Neuron (in vitro differentiated cells): ENCODE measurements around the gene PLCG1.

Source experiments
- H2AFZ ChIP-seq: one replicate; pipeline ENCODE4 v1.6.1; 2013; ENCODE audit warnings: low read depth, mild to moderate bottlenecking, inconsistent platforms, low read length, moderate library complexity
- H3K27me3 ChIP-seq: one replicate; pipeline ENCODE4 v1.6.1; 2013; ENCODE audit warnings: low read length; ENCODE audit not compliant: insufficient read depth
- H3K36me3 ChIP-seq: one replicate; pipeline ENCODE4 v1.6.1; 2013; ENCODE audit warnings: low read length; ENCODE audit not compliant: insufficient read depth
- H3K4me1 ChIP-seq: one replicate; pipeline ENCODE4 v1.6.1; 2013; ENCODE audit warnings: low read length; ENCODE audit not compliant: insufficient read depth
- H3K4me3 ChIP-seq: 2 replicates; pipeline ENCODE4 v1.5.1; 2013; ENCODE audit warnings: mild to moderate bottlenecking, low read length, moderate library complexity
- H3K9me3 ChIP-seq: one replicate; pipeline ENCODE4 v1.6.1; 2013; ENCODE audit warnings: low read length

The PLCG1 gene

GRCh38 chr20:41158082-41158625, 20.8 kb downstream of the PLCG1 start:
- H3K36me3 ChIP-seq: peaks cover 61% of the 10 kb centered on the region

GRCh38 chr20:41159547-41159946, 22.2 kb downstream of the PLCG1 start:
- H3K4me3 ChIP-seq: no peak overlapping the region
- no peak overlapping the region for H2AFZ ChIP-seq
- no peaks in the 10 kb centered on the region for H3K4me1 ChIP-seq
- H3K36me3 ChIP-seq: peaks cover 71% of the 10 kb centered on the region
- H3K27me3 ChIP-seq: no peaks in the 10 kb centered on the region
- no peaks in the 10 kb centered on the region for H3K9me3 ChIP-seq

More at GRCh38 chr20:41158082-41158625, 20.8 kb downstream of the PLCG1 start:
- Histone ChIP-seq H2AFZ (no peak overlapping the region), H3K4me1 (no peaks in the 10 kb centered on the region), H3K27me3 (no peaks in the 10 kb centered on the region), H3K4me3 (no peak overlapping the region), H3K9me3 (no peaks in the 10 kb centered on the region)

- H3K36me3 ChIP-seq: peaks cover 79% of the 10 kb centered on the region
- H3K4me3 ChIP-seq: no peak overlapping the region
- no peaks in the 10 kb centered on the region for H3K4me1 ChIP-seq
- H2AFZ ChIP-seq: no peak overlapping the region
- H3K9me3 ChIP-seq: no peaks in the 10 kb centered on the region
- no peaks in the 10 kb centered on the region for H3K27me3 ChIP-seq
Measured at GRCh38 chr20:41160686-41161085, 23.3 kb downstream of the PLCG1 start.

GRCh38 chr20:41161886-41162285, 24.5 kb downstream of the PLCG1 start:
- no peak overlapping the region for H2AFZ ChIP-seq
- H3K36me3 ChIP-seq: peaks cover 88% of the 10 kb centered on the region
- no peaks in the 10 kb centered on the region for H3K27me3 ChIP-seq
- no peak overlapping the region for H3K4me3 ChIP-seq
- no peaks in the 10 kb centered on the region for H3K9me3 ChIP-seq
- no peaks in the 10 kb centered on the region for H3K4me1 ChIP-seq

- no peak overlapping the region for H3K4me3 ChIP-seq
- H3K36me3 ChIP-seq: peaks cover 90% of the 10 kb centered on the region
- H3K27me3 ChIP-seq: no peaks in the 10 kb centered on the region
- no peaks in the 10 kb centered on the region for H3K9me3 ChIP-seq
- no peak overlapping the region for H2AFZ ChIP-seq
- no peaks in the 10 kb centered on the region for H3K4me1 ChIP-seq
Measured at GRCh38 chr20:41162396-41162795, 25.1 kb downstream of the PLCG1 start.

GRCh38 chr20:41163821-41164220, 26.5 kb downstream of the PLCG1 start:
- Histone ChIP-seq H2AFZ (no peak overlapping the region), H3K4me1 (no peaks in the 10 kb centered on the region), H3K4me3 (no peak overlapping the region), H3K36me3 (peaks cover 97% of the 10 kb centered on the region), H3K27me3 (no peaks in the 10 kb centered on the region), H3K9me3 (no peaks in the 10 kb centered on the region)

- H3K36me3 ChIP-seq: peaks cover 97% of the 10 kb centered on the region
- no peaks in the 10 kb centered on the region for H3K9me3 ChIP-seq
- no peak overlapping the region for H2AFZ ChIP-seq
- no peaks in the 10 kb centered on the region for H3K27me3 ChIP-seq
- no peak overlapping the region for H3K4me3 ChIP-seq
- H3K4me1 ChIP-seq: no peaks in the 10 kb centered on the region
Measured at GRCh38 chr20:41165001-41165882, 27.9 kb downstream of the PLCG1 start.

GRCh38 chr20:41166201-41167117, 29.1 kb downstream of the PLCG1 start:
- Histone ChIP-seq H3K36me3 (peaks cover 95% of the 10 kb centered on the region), H3K4me1 (no peaks in the 10 kb centered on the region), H3K4me3 (no peak overlapping the region), H3K27me3 (no peaks in the 10 kb centered on the region), H2AFZ (no peak overlapping the region), H3K9me3 (no peaks in the 10 kb centered on the region)

GRCh38 chr20:41167118-41167470, 29.8 kb downstream of the PLCG1 start:
- H2AFZ ChIP-seq: no peak overlapping the region
- H3K27me3 ChIP-seq: no peaks in the 10 kb centered on the region
- H3K9me3 ChIP-seq: no peaks in the 10 kb centered on the region
- H3K4me3 ChIP-seq: no peak overlapping the region
- H3K4me1 ChIP-seq: no peaks in the 10 kb centered on the region
- H3K36me3 ChIP-seq: peaks cover 96% of the 10 kb centered on the region

- Histone ChIP-seq H3K4me1 (no peaks in the 10 kb centered on the region), H3K4me3 (no peak overlapping the region), H2AFZ (no peak overlapping the region), H3K36me3 (peaks cover 96% of the 10 kb centered on the region), H3K9me3 (no peaks in the 10 kb centered on the region), H3K27me3 (no peaks in the 10 kb centered on the region)
Measured at GRCh38 chr20:41167481-41168253, 30.3 kb downstream of the PLCG1 start.

GRCh38 chr20:41168281-41169161, 31.2 kb downstream of the PLCG1 start:
- H3K9me3 ChIP-seq: no peaks in the 10 kb centered on the region
- H3K36me3 ChIP-seq: peaks cover 94% of the 10 kb centered on the region
- no peaks in the 10 kb centered on the region for H3K27me3 ChIP-seq
- H2AFZ ChIP-seq: no peak overlapping the region
- H3K4me1 ChIP-seq: no peaks in the 10 kb centered on the region
- H3K4me3 ChIP-seq: no peak overlapping the region

- H3K36me3 ChIP-seq: peaks cover 94% of the 10 kb centered on the region
- H3K4me3 ChIP-seq: no peak overlapping the region
Measured at GRCh38 chr20:41169162-41169690, 31.9 kb downstream of the PLCG1 start.

More at GRCh38 chr20:41169162-41169690, 31.9 kb downstream of the PLCG1 start:
- H3K9me3 ChIP-seq: no peaks in the 10 kb centered on the region
- H3K4me1 ChIP-seq: no peaks in the 10 kb centered on the region
- H3K27me3 ChIP-seq: no peaks in the 10 kb centered on the region
- no peak overlapping the region for H2AFZ ChIP-seq
